GM20000 (cell line): Measurements from ENCODE around the gene DPP4.
"Not testable (repeated sequence)": the region's sequence is repeated elsewhere in the genome, so short reads cannot be mapped to it uniquely, and the experiment has no call there.

Experiments
- DNase-seq: peaks from one replicate; pipeline ENCODE4 v3.0.0; 2012; ENCODE audit warnings: low spot score
- TF ChIP-seq, protein P1 (sequence below): IDR thresholded peaks from 2 replicates; pipeline ENCODE4 v1.5.1; 2012; ENCODE audit warnings: mild to moderate bottlenecking, control low read depth; ENCODE audit errors: extremely low read depth, missing control alignments

DPP4 gene

DNA sequence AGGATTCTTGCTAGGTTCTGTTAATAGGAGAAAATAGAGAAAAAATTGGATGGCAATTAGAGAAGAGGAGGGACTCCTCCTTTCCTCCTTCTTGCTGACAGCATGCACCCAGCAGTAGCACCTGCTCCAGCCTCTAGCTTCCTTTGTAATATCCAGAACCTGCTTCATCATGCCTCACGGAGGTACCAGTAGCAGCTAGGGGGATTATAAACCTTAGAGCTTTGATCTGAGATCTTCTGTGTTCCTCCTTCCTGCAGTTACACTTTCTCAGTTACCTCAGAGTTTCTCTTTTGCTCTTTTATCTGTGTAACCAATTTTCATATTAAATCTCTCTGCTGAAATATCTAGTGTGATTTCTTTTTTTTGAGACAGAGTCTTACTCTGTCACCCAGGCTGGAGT, 16.6 kb downstream of the DPP4 start:
- DNase-seq, result no peak
- TF ChIP-seq, protein P1, sequence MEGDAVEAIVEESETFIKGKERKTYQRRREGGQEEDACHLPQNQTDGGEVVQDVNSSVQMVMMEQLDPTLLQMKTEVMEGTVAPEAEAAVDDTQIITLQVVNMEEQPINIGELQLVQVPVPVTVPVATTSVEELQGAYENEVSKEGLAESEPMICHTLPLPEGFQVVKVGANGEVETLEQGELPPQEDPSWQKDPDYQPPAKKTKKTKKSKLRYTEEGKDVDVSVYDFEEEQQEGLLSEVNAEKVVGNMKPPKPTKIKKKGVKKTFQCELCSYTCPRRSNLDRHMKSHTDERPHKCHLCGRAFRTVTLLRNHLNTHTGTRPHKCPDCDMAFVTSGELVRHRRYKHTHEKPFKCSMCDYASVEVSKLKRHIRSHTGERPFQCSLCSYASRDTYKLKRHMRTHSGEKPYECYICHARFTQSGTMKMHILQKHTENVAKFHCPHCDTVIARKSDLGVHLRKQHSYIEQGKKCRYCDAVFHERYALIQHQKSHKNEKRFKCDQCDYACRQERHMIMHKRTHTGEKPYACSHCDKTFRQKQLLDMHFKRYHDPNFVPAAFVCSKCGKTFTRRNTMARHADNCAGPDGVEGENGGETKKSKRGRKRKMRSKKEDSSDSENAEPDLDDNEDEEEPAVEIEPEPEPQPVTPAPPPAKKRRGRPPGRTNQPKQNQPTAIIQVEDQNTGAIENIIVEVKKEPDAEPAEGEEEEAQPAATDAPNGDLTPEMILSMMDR, result no peak

DNA sequence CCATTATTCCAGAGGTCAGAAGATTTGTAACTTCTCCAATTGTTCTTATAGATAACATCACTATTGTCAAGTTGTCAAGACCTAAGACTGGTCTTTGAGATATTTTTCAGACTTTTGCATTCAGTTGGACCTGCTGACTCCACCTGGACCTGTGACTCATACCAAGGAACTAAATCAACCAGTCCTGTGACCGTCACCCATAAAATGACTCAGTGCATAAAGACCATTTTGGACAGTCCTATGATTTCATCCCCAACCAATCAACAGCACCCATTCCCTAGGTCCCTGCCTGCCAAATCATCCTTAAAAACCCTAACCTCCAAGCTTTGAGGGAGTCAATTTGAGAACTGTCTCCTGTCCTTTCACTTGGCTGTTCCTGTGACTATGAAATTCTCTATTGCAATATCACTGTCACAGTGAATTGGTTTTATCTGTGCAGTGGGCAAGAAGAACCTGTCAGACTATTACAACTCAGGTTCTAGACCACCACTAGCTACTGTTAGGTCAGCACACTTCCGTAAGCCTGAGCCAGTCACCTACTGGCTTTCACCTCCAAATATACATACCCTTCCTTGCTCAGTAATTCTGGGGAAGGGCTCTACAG, 17.1 kb downstream of the DPP4 start:
- TF ChIP-seq, protein P1, result no peak
- DNase-seq, result no peak

DNA sequence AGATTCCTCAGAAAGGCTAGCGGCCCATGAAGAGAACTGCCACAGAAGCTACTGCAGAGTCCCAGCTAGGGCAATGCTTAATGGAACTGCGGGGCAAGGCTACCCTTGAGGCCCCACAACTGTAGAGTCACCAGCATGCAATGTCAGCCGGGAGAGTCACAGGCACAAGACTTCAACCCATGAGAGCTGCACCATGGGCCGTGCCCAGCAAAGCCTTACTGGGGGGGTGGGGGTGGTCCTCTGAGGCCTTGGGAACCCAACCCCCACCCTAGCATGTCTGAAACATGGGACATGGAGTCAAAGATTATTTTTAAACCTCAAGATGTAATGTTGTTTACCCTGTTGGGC, 20.2 kb downstream of the DPP4 start:
- DNase-seq, result no peak
- TF ChIP-seq, protein P1, result no peak

DNA sequence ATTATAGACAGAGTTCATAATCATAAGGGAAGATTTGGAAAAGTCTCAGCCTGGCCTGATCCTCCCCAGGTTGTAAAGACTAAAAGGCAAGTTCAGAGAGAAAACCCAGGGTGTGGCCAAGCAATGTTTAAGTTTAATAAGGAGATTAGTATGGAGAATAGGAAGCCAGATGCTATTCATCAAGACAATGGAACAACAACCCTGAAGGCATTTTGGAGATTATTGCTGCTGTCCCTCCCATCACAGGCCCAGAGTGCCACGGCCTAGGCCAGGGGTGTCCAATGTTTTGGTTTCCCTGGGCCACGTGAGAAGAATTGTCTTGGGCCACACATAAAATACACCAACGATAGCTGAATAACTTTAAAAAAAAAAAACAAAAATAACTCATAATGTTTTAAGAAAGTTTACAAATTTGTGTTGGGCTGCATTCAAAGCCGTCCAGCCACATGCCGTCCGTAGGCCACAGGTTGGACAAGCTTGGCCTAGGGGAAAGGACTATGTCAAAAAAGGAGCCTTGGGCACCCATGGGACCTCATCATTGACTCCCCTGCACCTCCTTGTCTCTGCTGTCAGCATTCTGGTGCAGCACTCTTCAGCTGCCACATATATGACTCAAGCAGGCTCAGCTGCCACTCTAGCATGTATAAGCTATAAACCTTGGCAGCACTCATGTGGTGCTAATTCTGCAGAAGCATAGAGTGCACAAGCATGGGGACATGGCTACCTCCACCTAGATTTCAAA, 20.8 kb downstream of the DPP4 start:
- TF ChIP-seq, protein P1, result no peak
- DNase-seq, result no peak

DNA sequence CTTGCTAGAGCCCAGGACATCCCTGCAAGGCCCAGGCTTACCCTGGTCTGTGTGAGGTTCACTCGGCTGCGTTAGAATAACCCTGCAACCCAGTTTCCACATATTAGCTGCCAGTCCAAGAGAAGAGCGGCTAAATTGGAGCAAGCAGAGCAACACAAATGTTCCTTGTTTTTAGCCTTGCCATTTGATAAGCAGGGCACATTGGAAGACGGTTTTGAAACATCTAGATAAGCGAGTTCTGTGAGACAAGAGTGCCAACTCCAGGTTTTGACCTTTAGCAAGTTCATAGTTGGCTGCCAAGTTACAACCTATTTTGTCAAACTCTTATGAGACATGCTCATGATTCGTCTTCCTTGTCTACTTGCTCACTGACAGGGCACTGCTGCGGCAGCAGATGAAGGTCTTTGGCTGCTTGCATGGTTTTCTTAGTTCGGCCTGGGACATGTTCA, 23.5 kb downstream of the DPP4 start:
- DNase-seq, result no peak
- TF ChIP-seq, protein P1, result no peak

DNA sequence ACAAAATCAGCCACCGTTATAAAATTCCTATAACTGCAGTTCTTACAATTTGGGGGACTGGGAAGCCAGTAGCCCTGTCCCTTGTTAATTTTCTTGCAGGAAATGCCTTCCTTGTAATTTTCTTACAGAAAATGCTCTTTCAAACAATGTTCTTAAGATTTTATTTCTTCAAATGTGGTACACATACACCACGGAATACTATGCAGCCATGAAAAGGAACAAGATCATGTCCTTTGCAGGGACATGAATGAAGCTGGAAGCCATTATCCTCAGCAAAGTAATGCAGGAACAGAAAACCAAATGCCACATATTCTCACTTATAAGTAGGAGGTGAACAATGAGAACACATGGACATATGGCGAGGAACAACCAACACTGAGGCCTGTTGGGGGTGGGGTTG, 24.9 kb downstream of the DPP4 start:
- DNase-seq, result not testable (repeated sequence)

DNA sequence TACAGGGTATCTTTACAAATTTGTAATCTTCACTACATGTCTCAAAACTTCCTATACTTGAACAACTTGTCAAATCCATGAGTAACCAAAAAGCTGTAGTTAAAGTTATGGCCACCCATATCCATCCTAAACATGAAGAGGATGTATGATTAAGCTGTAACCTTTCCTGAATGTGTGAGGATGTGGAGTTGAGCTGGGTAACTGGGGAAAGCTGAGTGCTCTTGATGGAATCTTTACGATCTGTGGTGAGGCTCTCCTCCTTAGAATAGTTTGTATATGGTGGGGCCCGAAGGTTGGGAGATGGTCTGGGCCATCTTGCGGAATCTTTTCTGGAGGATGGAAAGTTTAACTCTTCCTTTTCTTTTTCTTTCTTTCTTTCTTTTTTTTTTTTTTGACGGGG, 29.4 kb downstream of the DPP4 start:
- DNase-seq, result no peak
- TF ChIP-seq, protein P1, result no peak

DNA sequence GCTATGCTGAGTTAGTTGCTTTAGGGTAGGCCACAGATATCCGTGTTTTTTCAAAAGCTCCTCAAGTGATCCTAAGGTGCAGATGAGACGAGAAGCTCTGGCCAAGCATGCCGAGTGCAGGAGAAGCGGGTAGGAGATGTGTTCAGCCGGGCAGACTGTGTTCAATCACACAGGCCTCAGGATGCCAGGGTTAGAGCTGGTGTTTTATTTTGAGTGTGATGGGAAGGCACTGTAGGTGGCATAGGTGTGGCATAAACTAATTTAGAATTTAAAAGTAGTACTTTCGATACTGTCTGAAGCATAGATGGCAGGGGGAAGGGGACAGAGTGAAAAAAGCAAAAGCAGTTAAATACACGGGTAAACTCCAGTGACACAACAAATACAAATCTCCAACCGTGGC, 30.9 kb downstream of the DPP4 start:
- DNase-seq, result no peak
- TF ChIP-seq, protein P1, result no peak
